RWPE1 (cell line): ENCODE measurements around the gene NRP1.
A peak's percentile ranks its signal among the peaks of the same experiment; 100 is the strongest.

Experiments used
- CTCF ChIA-PET: fragments of 350-600 bp; sonication (Branson Sonifier 250); formaldehyde crosslinking; extraction: SDS; loops from one replicate; lab custom pipeline; 2021; lab: Yijun Ruan, JAX
- POLR2A ChIA-PET: fragments of 400-600 bp; formaldehyde crosslinking; extraction: SDS; loops from one replicate; lab custom pipeline; 2020; ENCODE audit warnings: antibody characterized with exemption; ENCODE audit not compliant: low non-redundant PET; lab: Yijun Ruan, JAX
- DNase-seq: peaks from one replicate; pipeline ENCODE4 v3.0.0; 2012; ENCODE audit warnings: low spot score
- H3K27ac ChIP-seq: fragments of 450-650 bp; 2 replicates; pipeline ENCODE4 v1.5.1; 2017
- CTCF ChIP-seq: fragments of 450-650 bp; conservative IDR thresholded peaks from 2 replicates; pipeline ENCODE4 v1.5.1; 2017; ENCODE audit warnings: low read depth, mild to moderate bottlenecking

The NRP1 gene

DNA sequence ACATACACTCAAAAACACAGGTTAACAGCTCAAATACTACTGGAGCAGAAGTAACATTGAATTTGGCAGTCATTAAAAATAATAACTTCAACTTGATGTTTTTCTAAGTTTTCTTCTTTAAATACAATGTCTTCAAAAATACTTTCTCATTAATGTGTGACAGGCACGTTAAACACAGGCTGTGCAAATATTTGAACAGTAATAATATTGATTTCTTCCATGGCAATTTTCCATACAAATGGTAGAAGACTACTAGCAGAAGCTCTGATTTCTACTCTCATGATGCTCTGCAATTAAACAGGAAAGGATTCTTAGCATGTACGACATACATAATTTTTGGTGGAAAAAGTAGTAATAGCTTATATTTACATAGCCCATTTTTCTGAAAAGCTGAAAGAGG is 47.4 kb downstream of the NRP1 start:
- TF ChIP-seq CTCF: no peak
- DNase-seq: no peak
- H3K27ac ChIP-seq: no peak overlapping the region
- ChIA-PET POLR2A (no interaction called here), CTCF (no interaction called here)

DNA sequence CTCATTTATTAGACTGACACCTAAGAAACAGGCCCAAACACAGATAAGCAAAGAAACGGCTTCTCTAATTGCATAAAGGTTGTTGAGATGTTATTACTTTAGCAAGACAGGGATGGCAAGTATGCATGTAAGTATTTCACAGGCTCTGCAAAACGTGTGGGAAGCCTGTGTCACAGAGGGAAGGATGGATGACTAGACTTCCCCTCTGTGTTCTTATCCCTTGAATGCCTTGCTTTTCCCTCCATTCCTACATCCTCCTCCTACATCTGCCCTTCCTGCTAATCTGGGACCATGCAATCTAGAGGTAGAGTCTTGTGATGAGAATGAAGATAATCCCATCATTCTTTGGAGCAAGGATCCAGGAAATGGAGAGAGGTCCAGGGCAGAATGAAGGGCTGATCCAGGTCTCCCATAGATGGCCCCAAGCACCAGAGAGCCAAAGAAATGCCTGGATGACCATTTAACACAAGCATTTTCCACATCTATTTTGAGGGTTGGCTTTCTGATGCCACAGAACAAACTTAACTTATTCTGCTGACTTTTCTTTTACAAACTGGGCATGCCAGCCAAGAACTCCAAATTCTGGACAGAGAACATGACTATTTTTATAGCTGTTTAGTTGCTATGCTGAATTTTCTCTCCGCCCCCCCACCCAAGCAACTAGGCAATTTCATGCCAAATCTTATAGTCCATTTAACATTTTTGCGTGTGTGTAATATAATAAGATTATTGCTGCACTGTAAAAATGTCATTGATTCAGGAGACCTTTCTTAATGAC is 48.1 kb downstream of the NRP1 start:
- ChIA-PET POLR2A (no interaction called here), CTCF (no interaction called here)
- H3K27ac ChIP-seq: no peak overlapping the region
- TF ChIP-seq CTCF: no peak
- DNase-seq: no peak

- POLR2A ChIA-PET: no interaction called here
- no peak for DNase-seq
- H3K27ac ChIP-seq: no peak overlapping the region
- no peak for TF ChIP-seq CTCF
- CTCF ChIA-PET: no interaction called here
These were observed 49.5 kb downstream of the NRP1 start for GRCh38 chr10:33284945-33285344.

DNA sequence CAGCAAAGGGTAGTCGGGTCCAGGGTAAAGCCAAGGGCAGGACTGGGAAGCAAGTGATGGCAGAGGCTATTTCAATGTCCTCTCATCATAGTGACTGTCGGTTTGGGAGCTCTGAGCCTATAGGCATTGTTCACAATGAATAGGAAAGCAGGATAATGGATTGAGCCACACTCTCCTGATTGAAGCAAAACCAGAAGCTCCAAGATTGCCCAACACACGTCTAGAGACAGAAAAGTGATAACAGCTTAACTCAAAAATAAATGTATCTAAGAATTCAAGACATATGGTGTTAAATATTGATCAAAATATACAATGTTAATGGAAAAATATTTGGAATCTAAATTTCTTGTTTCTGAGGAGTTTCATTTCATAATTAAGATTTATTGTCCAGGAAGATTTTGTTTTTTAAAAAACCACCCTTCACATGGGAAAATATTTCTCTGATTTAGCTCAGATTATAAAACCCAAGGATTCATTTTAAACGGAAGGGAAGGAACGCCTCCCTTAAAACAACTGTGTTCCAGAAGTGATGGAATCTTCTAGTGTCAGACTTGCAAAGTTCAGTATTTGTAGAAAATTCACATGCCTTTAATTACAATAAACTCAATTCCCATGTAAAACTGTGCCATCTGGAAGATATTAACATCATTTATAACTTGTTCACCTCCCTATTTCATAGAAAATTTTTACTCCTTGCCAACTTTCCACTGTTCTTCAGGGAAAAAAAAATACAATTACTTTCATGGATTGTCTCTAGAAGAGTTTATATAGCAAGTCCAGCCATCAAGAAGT is 54.5 kb downstream of the NRP1 start:
- no peak overlapping the region for H3K27ac ChIP-seq
- no peak for DNase-seq
- TF ChIP-seq CTCF: no peak
- POLR2A ChIA-PET: no interaction called here
- CTCF ChIA-PET: no interaction called here

DNA sequence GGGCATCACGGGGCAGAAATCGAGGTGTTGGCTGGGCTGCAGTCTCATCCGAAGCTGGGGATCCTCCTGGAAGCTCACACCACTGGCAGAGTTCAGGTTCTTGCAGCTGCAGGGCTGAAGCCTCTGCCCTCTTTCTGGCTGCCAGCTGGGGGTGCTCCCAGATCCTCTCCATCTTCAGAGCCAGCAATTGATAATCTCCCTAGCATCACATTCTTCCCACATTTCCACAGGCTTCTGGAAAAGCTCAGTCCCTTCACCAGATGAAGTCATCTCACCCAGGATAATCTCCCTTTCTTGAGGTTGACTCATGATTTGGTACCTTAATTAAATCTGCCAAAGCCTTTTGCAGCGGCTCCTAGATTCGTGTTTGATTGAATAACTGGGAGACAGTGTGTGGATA is 55.2 kb downstream of the NRP1 start:
- peak overlapping the region; percentile 50 for H3K27ac ChIP-seq

GRCh38 chr10:33278198-33278597 is 56.3 kb downstream of the NRP1 start:
- DNase-seq: no peak
- ChIA-PET CTCF (no interaction called here), POLR2A (no interaction called here)
- TF ChIP-seq CTCF: no peak
- H3K27ac ChIP-seq: no peak overlapping the region

More for the DNA sequence above, 55.2 kb downstream of the NRP1 start:
- TF ChIP-seq CTCF: no peak
- POLR2A ChIA-PET: no interaction called here
- CTCF ChIA-PET: no interaction called here
- DNase-seq: no peak
